Upper lobe of left lung (tissue), 6 donors: ENCODE results near the gene SYNJ2BP. TPM values are rescaled to one million over a fixed set of nuclear protein-coding genes. Genes with fewer than 3 reads are reported as not detected.
"Not testable (repeated sequence)": the region's sequence is repeated elsewhere in the genome, so short reads cannot be mapped to it uniquely, and the experiment has no call there.

Experiments used
- ATAC-seq, 2 donors: fragments of 200-7000 bp; cut with Tn5 transposase; one replicate each; pipeline ENCODE4 v1.9.1; 2022; ENCODE audit warnings: mild to moderate bottlenecking in 2 of 2, moderate library complexity in 2 of 2; ENCODE audit not compliant: low FRiP score in 2 of 2
- DNase-seq, 2 donors: peaks; one replicate each; pipeline ENCODE4 v3.0.0-alpha.2; 2019 to 2020
- H3K27ac ChIP-seq, 4 donors: fragments of 200-600 bp; sonication (generic); one replicate each; pipeline ENCODE4 v1.5.1; 2016 to 2019
- H3K27me3 ChIP-seq, 4 donors: fragments of 200-600 bp; sonication (generic); one replicate each; pipeline ENCODE4 v1.5.1; 2017 to 2019
- H3K36me3 ChIP-seq, 4 donors: fragments of 200-600 bp; sonication (generic); one replicate each; pipeline ENCODE4 v1.5.1; 2016 to 2019
- H3K4me1 ChIP-seq, 4 donors: fragments of 200-600 bp; sonication (generic); one replicate each; pipeline ENCODE4 v1.5.1; 2018 to 2019
- H3K4me3 ChIP-seq, 4 donors: fragments of 200-600 bp; sonication (generic); one replicate each; pipeline ENCODE4 v1.5.1; 2017 to 2019; ENCODE audit warnings: mild to moderate bottlenecking in 2 of 4, moderate library complexity in 1 of 4
- H3K9me3 ChIP-seq, 4 donors: fragments of 200-600 bp; sonication (generic); one replicate each; pipeline ENCODE4 v1.5.1; 2018 to 2019
- CTCF ChIP-seq, 6 experiments: fragments of 450-650 bp in 4 of 6; fragments of 200-600 bp in 2 of 6; sonication (generic) in 2 of 6; IDR thresholded peaks; one replicate each; pipeline ENCODE4 v1.5.1; 2016 to 2019; ENCODE audit warnings: antibody characterized with exemption in 6 of 6
- EP300 ChIP-seq, 4 donors: sonication (generic); formaldehyde crosslinking; IDR thresholded peaks; one replicate each; pipeline ENCODE4 v1.5.1; 2017; ENCODE audit warnings: antibody characterized with exemption in 4 of 4, control low read depth in 2 of 4
- POLR2A ChIP-seq, 4 donors: fragments of 450-650 bp; IDR thresholded peaks; one replicate each; pipeline ENCODE4 v1.5.1; 2016 to 2017; ENCODE audit warnings: antibody characterized with exemption in 4 of 4, mild to moderate bottlenecking in 2 of 4
- POLR2AphosphoS5 ChIP-seq, 2 donors: sonication (generic); formaldehyde crosslinking; IDR thresholded peaks; one replicate each; pipeline ENCODE4 v1.5.1; 2017; ENCODE audit warnings: antibody characterized with exemption in 2 of 2
- WGBS, 2 donors: methylation state at CpG; one replicate each; pipeline ENCODE4 v1.1.5; 2017 to 2018; 5-methylcytosine and 5-hydroxymethylcytosine counted together
- total RNA-seq, 6 donors: library from RNA; depleted of rRNA in 4 of 6; stranded (reverse); fragments of >200 nt in 4 of 6; gene quantifications; one replicate each; pipeline versions ENCODE4 v1.1.0 to v1.2.1, GENCODE V29; 2016 to 2021
- donor health status: DM: no; HTN: no; CAD: no; lungs with moderate emphysema.
- donor health status: DM: no; HTN: yes; CAD: no; lungs with severe emphysema.

SYNJ2BP gene
- total RNA-seq, 6 donors from 2014 or later = 9.4 to 29.7 (median 22.8) TPM

- 84 to 97% methylated on average over 4 of the region's 4 CpGs for WGBS, 2 donors
- no peak overlapping the region for H3K4me3 ChIP-seq
- ATAC-seq (no peak), DNase-seq (no peak)
- H3K4me1 ChIP-seq = no peaks in the 10 kb centered on the region
- no peaks in the 10 kb centered on the region for H3K27me3 ChIP-seq
- no peaks in the 10 kb centered on the region for H3K36me3 ChIP-seq
- H3K27ac ChIP-seq = no peak overlapping the region
- H3K9me3 ChIP-seq = peaks cover 12 to 34% (median 25%) of the 10 kb centered on the region in 4 donors
- no peak for TF ChIP-seq POLR2A (IDR thresholded peaks at IDR 0.05)
- TF ChIP-seq CTCF (IDR thresholded peaks at IDR 0.05) = no peak
- TF ChIP-seq POLR2AphosphoS5 (IDR thresholded peaks at IDR 0.05) = no peak
- no peak for TF ChIP-seq EP300 (IDR thresholded peaks at IDR 0.05)
Measured at GRCh38 chr14:70442750-70443149, 25.9 kb upstream of the SYNJ2BP start.

GRCh38 chr14:70441641-70442040, 24.8 kb upstream of the SYNJ2BP start:
- DNase-seq (no peak), ATAC-seq (no peak)
- Histone ChIP-seq H3K27ac (no peak overlapping the region), H3K4me3 (no peak overlapping the region), H3K9me3 (peaks cover 17 to 44% (median 36%) of the 10 kb centered on the region in 4 donors), H3K27me3 (no peaks in the 10 kb centered on the region), H3K36me3 (no peaks in the 10 kb centered on the region), H3K4me1 (no peaks in the 10 kb centered on the region)
- TF ChIP-seq CTCF (IDR thresholded peaks at IDR 0.05) (no peak), POLR2AphosphoS5 (IDR thresholded peaks at IDR 0.05) (no peak), EP300 (IDR thresholded peaks at IDR 0.05) (no peak), POLR2A (IDR thresholded peaks at IDR 0.05) (no peak)
- 62 to 79% methylated on average over 3 of the region's 3 CpGs for WGBS, 2 donors

- ATAC-seq = no peak
- no peak overlapping the region for H3K4me3 ChIP-seq
- H3K4me1 ChIP-seq = no peaks in the 10 kb centered on the region
- DNase-seq = no peak
- no peaks in the 10 kb centered on the region for H3K27me3 ChIP-seq
- no peaks in the 10 kb centered on the region for H3K36me3 ChIP-seq
- no peak overlapping the region for H3K27ac ChIP-seq
- TF ChIP-seq EP300 (IDR thresholded peaks at IDR 0.05) (no peak), POLR2A (IDR thresholded peaks at IDR 0.05) (no peak), CTCF (IDR thresholded peaks at IDR 0.05) (no peak), POLR2AphosphoS5 (IDR thresholded peaks at IDR 0.05) (no peak)
- peaks cover 5 to 37% (median 24%) of the 10 kb centered on the region in 4 donors for H3K9me3 ChIP-seq
- WGBS, 2 donors = 54 to 72% methylated on average over 3 to 4 of the region's 4 CpGs
Measured at GRCh38 chr14:70436867-70437266, 20.0 kb upstream of the SYNJ2BP start.

GRCh38 chr14:70426555-70426954, 9.7 kb upstream of the SYNJ2BP start:
- not testable (repeated sequence) for DNase-seq, H3K27ac ChIP-seq, ATAC-seq, H3K4me1 ChIP-seq, H3K4me3 ChIP-seq, H3K36me3 ChIP-seq, H3K27me3 ChIP-seq
- peaks cover 0 to 10% (median 5%) of the 10 kb centered on the region in 4 donors for H3K9me3 ChIP-seq
- 66 to 76% methylated on average over 4 of the region's 4 CpGs for WGBS, 2 donors

GRCh38 chr14:70425354-70425753, 8.5 kb upstream of the SYNJ2BP start:
- no peak overlapping the region for H3K4me3 ChIP-seq
- no peak overlapping the region for H3K27ac ChIP-seq
- DNase-seq (no peak), ATAC-seq (no peak)
- TF ChIP-seq CTCF (IDR thresholded peaks at IDR 0.05) (no peak), POLR2AphosphoS5 (IDR thresholded peaks at IDR 0.05) (no peak), POLR2A (IDR thresholded peaks at IDR 0.05) (no peak), EP300 (IDR thresholded peaks at IDR 0.05) (no peak)
- no peaks in the 10 kb centered on the region for H3K36me3 ChIP-seq
- no peaks in the 10 kb centered on the region for H3K27me3 ChIP-seq
- 0 to 7% methylated on average over 1 of the region's 1 CpG for WGBS, 2 donors
- H3K4me1 ChIP-seq = no peaks in the 10 kb centered on the region
- H3K9me3 ChIP-seq = no peaks in the 10 kb centered on the region
